OCI-LY3 (cell line): ENCODE measurements around the gene ZNF384.

Experiments
- CTCF ChIP-seq: fragments of 200-600, 300-600 bp; sonication (generic); IDR thresholded peaks from 2 replicates; pipeline ENCODE4 v1.5.1; 2014; ENCODE audit warnings: antibody characterized with exemption, low read length, low read depth
- EZH2phosphoT487 ChIP-seq: fragments of 200-600 bp; shearing (Covaris generic); IDR thresholded peaks from 2 replicates; pipeline ENCODE4 v1.6.1; 2018; ENCODE audit warnings: antibody characterized with exemption, mixed run types, low read depth

GRCh38 chr12:6672143-6672542 is 17.0 kb downstream of the ZNF384 start:
- TF ChIP-seq CTCF (no peak), EZH2phosphoT487 (no peak)
